H9 (cell line): Measurements from ENCODE around the gene SHROOM1. TPM values are rescaled to one million over a fixed set of nuclear protein-coding genes. Genes with fewer than 3 reads are reported as not detected.

Experiments
- DNase-seq: peaks from one replicate; pipeline ENCODE4 v3.0.0-alpha.2; 2017
- H2AFZ ChIP-seq: one replicate; pipeline ENCODE4 v1.6.1; 2013; ENCODE audit warnings: mild to moderate bottlenecking, low read length, control low read depth, moderate library complexity
- H2AK5ac ChIP-seq: 2 replicates; pipeline ENCODE4 v1.6.1; 2013; ENCODE audit warnings: low read length, control low read depth, mixed read lengths; ENCODE audit not compliant: insufficient read length
- H2BK120ac ChIP-seq: one replicate; pipeline ENCODE4 v1.6.1; 2013; ENCODE audit warnings: low read depth, mild to moderate bottlenecking, low read length, control low read depth, inconsistent platforms; ENCODE audit not compliant: poor library complexity, severe bottlenecking
- H2BK12ac ChIP-seq: 2 replicates; pipeline ENCODE4 v1.6.1; 2013; ENCODE audit warnings: low read length, control low read depth, mixed read lengths, low read depth; ENCODE audit not compliant: insufficient read length
- H2BK15ac ChIP-seq: 2 replicates; pipeline ENCODE4 v1.6.1; 2013; ENCODE audit warnings: low read depth, low read length, control low read depth
- H2BK20ac ChIP-seq: one replicate; pipeline ENCODE4 v1.6.1; 2013; ENCODE audit warnings: low read depth, mild to moderate bottlenecking, low read length, control low read depth, inconsistent platforms; ENCODE audit not compliant: poor library complexity, severe bottlenecking
- H2BK5ac ChIP-seq: 2 replicates; pipeline ENCODE4 v1.6.1; 2013; ENCODE audit warnings: low read length, control low read depth, mixed read lengths; ENCODE audit not compliant: insufficient read length
- H3K14ac ChIP-seq: 2 replicates; pipeline ENCODE4 v1.6.1; 2013; ENCODE audit warnings: low read length, control low read depth; ENCODE audit not compliant: insufficient read depth
- H3K18ac ChIP-seq: 2 replicates; pipeline ENCODE4 v1.6.1; 2013; ENCODE audit warnings: low read depth, mild to moderate bottlenecking, mixed read lengths, low read length, control low read depth; ENCODE audit not compliant: insufficient read length
- H3K23ac ChIP-seq: 2 replicates; pipeline ENCODE4 v1.6.1; 2013; ENCODE audit warnings: low read length, control low read depth, mixed read lengths, low read depth; ENCODE audit not compliant: insufficient read length
- H3K23me2 ChIP-seq: 2 replicates; pipeline ENCODE4 v1.6.1; 2013; ENCODE audit warnings: low read depth, mild to moderate bottlenecking, mixed read lengths, low read length, control low read depth; ENCODE audit not compliant: insufficient read length, poor library complexity, severe bottlenecking
- H3K27ac ChIP-seq: 2 replicates; pipeline ENCODE4 v1.5.1; 2013; ENCODE audit warnings: low read length, control low read depth, mixed read lengths, low read depth; ENCODE audit not compliant: insufficient read length
- H3K27me3 ChIP-seq: 2 replicates; pipeline ENCODE4 v1.6.1; 2013; ENCODE audit warnings: low read length, control low read depth, inconsistent platforms; ENCODE audit not compliant: insufficient read depth
- H3K4ac ChIP-seq: 2 replicates; pipeline ENCODE4 v1.6.1; 2013; ENCODE audit warnings: low read depth, mild to moderate bottlenecking, control low read depth, inconsistent platforms, low read length, moderate library complexity
- H3K4me1 ChIP-seq: 2 replicates; pipeline ENCODE4 v1.6.1; 2013; ENCODE audit warnings: low read length, control low read depth, inconsistent platforms; ENCODE audit not compliant: insufficient read depth
- H3K4me2 ChIP-seq: 2 replicates; pipeline ENCODE4 v1.6.1; 2013; ENCODE audit warnings: low read length, control low read depth, mixed read lengths; ENCODE audit not compliant: insufficient read length, insufficient read depth
- H3K56ac ChIP-seq: 2 replicates; pipeline ENCODE4 v1.6.1; 2013; ENCODE audit warnings: low read depth, mild to moderate bottlenecking, mixed read lengths, low read length, control low read depth; ENCODE audit not compliant: insufficient read length
- H3K79me1 ChIP-seq: 2 replicates; pipeline ENCODE4 v1.6.1; 2013; ENCODE audit warnings: low read depth, mild to moderate bottlenecking, moderate library complexity, low read length, control low read depth, inconsistent platforms; ENCODE audit not compliant: insufficient read depth, poor library complexity, severe bottlenecking
- H3K79me2 ChIP-seq: 2 replicates; pipeline ENCODE4 v1.6.1; 2013; ENCODE audit warnings: low read length, control low read depth, inconsistent platforms; ENCODE audit not compliant: insufficient read depth
- H3K9ac ChIP-seq: 2 replicates; pipeline ENCODE4 v1.6.1; 2013; ENCODE audit warnings: low read length, control low read depth, mixed read lengths; ENCODE audit not compliant: insufficient read length; ENCODE audit errors: extremely low read depth
- H3K9me3 ChIP-seq: one replicate; pipeline ENCODE4 v1.6.1; 2013; ENCODE audit warnings: low read depth, low read length, inconsistent platforms; ENCODE audit not compliant: control insufficient read depth
- H3T11ph ChIP-seq: one replicate; pipeline ENCODE4 v1.6.1; 2013; ENCODE audit warnings: mild to moderate bottlenecking, low read length, control low read depth, inconsistent platforms
- H4K20me1 ChIP-seq: one replicate; pipeline ENCODE4 v1.6.1; 2013; ENCODE audit not compliant: control insufficient read depth, insufficient read length, insufficient read depth
- H4K5ac ChIP-seq: 2 replicates; pipeline ENCODE4 v1.6.1; 2013; ENCODE audit warnings: low read depth, mild to moderate bottlenecking, mixed read lengths, low read length, control low read depth; ENCODE audit not compliant: insufficient read length
- H4K8ac ChIP-seq: replicated peaks from 2 replicates; pipeline ENCODE4 v1.6.1; 2013; ENCODE audit warnings: low read length, control low read depth, mixed read lengths, low read depth; ENCODE audit not compliant: insufficient read length
- H4K91ac ChIP-seq: 2 replicates; pipeline ENCODE4 v1.6.1; 2013; ENCODE audit warnings: low read depth, mild to moderate bottlenecking, moderate library complexity, mixed read lengths, low read length, control low read depth; ENCODE audit not compliant: insufficient read length
- H3K27ac Mint-ChIP-seq, 3 experiments: 2 replicates in 2 of 3; 3 replicates in 1 of 3; pipeline ENCODE4 v1.8.0; 2020 to 2021; ENCODE audit warnings: mixed read lengths in 3 of 3, mild to moderate bottlenecking in 1 of 3, moderate library complexity in 1 of 3
- H3K27me3 Mint-ChIP-seq: 2 replicates; pipeline ENCODE4 v1.8.0; 2021; ENCODE audit warnings: low read depth, mild to moderate bottlenecking, moderate library complexity, mixed read lengths
- H3K36me3 Mint-ChIP-seq, 3 experiments: 2 replicates in 2 of 3; 3 replicates in 1 of 3; pipeline ENCODE4 v1.8.0; 2020 to 2021; ENCODE audit warnings: low read depth in 3 of 3, mixed read lengths in 3 of 3; ENCODE audit not compliant: insufficient read depth in 1 of 3
- H3K4me1 Mint-ChIP-seq, 2 experiments: 2 replicates each; pipeline ENCODE4 v1.8.0; 2020; ENCODE audit warnings: mixed read lengths in 2 of 2
- H3K4me3 Mint-ChIP-seq, 2 experiments: 2 replicates in 1 of 2; 3 replicates in 1 of 2; pipeline ENCODE4 v1.8.0; 2020 to 2021; ENCODE audit warnings: mild to moderate bottlenecking in 2 of 2, mixed read lengths in 2 of 2, moderate library complexity in 1 of 2
- H3K9me3 Mint-ChIP-seq, 2 experiments: 2 replicates in 1 of 2; 3 replicates in 1 of 2; pipeline ENCODE4 v1.8.0; 2020; ENCODE audit warnings: mild to moderate bottlenecking in 2 of 2, mixed read lengths in 2 of 2, moderate library complexity in 1 of 2
- WGBS: extraction: QIAGEN DNeasy Blood & Tissue Kit; methylation state at CpG from one replicate; pipeline ENCODE4 v1.1.7; 2013; ENCODE audit warnings: missing lambda C conversion rate, low lambda C conversion rate, mixed read lengths; ENCODE audit not compliant: insufficient read length; ENCODE audit errors: extremely low coverage; 5-methylcytosine and 5-hydroxymethylcytosine counted together
- total RNA-seq: library from RNA; stranded (reverse); gene quantifications from 2 replicates; pipeline ENCODE4 v1.2.1, GENCODE V29; 2021
- TF ChIP-seq, protein P1 (sequence below): fragments of 200-600 bp; sonication (generic); conservative IDR thresholded peaks from 3 replicates; pipeline ENCODE4 v1.8.0; 2021; ENCODE audit warnings: antibody characterized with exemption, mild to moderate bottlenecking

The SHROOM1 gene
- total RNA-seq, 1 experiment from 2014 or later, result 7.0 TPM

GRCh38 chr5:132799392-132799791 is 31.1 kb downstream of the SHROOM1 start:
- TF ChIP-seq, protein P1, sequence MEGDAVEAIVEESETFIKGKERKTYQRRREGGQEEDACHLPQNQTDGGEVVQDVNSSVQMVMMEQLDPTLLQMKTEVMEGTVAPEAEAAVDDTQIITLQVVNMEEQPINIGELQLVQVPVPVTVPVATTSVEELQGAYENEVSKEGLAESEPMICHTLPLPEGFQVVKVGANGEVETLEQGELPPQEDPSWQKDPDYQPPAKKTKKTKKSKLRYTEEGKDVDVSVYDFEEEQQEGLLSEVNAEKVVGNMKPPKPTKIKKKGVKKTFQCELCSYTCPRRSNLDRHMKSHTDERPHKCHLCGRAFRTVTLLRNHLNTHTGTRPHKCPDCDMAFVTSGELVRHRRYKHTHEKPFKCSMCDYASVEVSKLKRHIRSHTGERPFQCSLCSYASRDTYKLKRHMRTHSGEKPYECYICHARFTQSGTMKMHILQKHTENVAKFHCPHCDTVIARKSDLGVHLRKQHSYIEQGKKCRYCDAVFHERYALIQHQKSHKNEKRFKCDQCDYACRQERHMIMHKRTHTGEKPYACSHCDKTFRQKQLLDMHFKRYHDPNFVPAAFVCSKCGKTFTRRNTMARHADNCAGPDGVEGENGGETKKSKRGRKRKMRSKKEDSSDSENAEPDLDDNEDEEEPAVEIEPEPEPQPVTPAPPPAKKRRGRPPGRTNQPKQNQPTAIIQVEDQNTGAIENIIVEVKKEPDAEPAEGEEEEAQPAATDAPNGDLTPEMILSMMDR, result no peak
- no peak overlapping the region for H2AFZ ChIP-seq

More at GRCh38 chr5:132799392-132799791, 31.1 kb downstream of the SHROOM1 start:
- Histone ChIP-seq H4K20me1 (no peaks in the 10 kb centered on the region), H4K5ac (no peak overlapping the region), H3K4me1 (no peaks in the 10 kb centered on the region), H3K27ac (no peak overlapping the region), H3K4me2 (no peak overlapping the region), H3K9me3 (no peaks in the 10 kb centered on the region), H3K18ac (no peak overlapping the region), H3K23ac (no peak overlapping the region), H3K79me2 (no peaks in the 10 kb centered on the region; the same call in 1 of the 2 replicates), H4K8ac (no peak overlapping the region), H2BK15ac (no peak overlapping the region), H2BK120ac (no peak overlapping the region), H3K14ac (no peak overlapping the region), H2BK12ac (no peak overlapping the region), H3K4ac (no peak overlapping the region), H3K9ac (no peak overlapping the region), H3K56ac (no peak overlapping the region), H3K27me3 (no peaks in the 10 kb centered on the region), H3K79me1 (no peaks in the 10 kb centered on the region), H3K23me2 (no peaks in the 10 kb centered on the region), H2BK5ac (no peak overlapping the region), H4K91ac (no peak overlapping the region), H3T11ph (no peak overlapping the region), H2BK20ac (no peak overlapping the region), H2AK5ac (no peak overlapping the region)
- no peak for DNase-seq
- no CpG with 5 or more reads among the region's 2 CpGs for WGBS
- H3K27me3 Mint-ChIP-seq, result peaks cover 20% of the 10 kb centered on the region
- no peaks in the 10 kb centered on the region for H3K9me3 Mint-ChIP-seq
- H3K27ac Mint-ChIP-seq, result no peak overlapping the region
- H3K4me3 Mint-ChIP-seq, result no peak overlapping the region
- H3K36me3 Mint-ChIP-seq, result no peaks in the 10 kb centered on the region
- H3K4me1 Mint-ChIP-seq, result no peaks in the 10 kb centered on the region
